GM15510 (cell line): ENCODE measurements around the gene PPP2R3A.

Experiments
- POLR2A ChIP-seq: IDR thresholded peaks from 3 replicates; pipeline ENCODE4 v1.6.1; 2011; ENCODE audit warnings: borderline replicate concordance; ENCODE audit not compliant: insufficient read length; ENCODE audit errors: extremely low read depth

The PPP2R3A gene

DNA sequence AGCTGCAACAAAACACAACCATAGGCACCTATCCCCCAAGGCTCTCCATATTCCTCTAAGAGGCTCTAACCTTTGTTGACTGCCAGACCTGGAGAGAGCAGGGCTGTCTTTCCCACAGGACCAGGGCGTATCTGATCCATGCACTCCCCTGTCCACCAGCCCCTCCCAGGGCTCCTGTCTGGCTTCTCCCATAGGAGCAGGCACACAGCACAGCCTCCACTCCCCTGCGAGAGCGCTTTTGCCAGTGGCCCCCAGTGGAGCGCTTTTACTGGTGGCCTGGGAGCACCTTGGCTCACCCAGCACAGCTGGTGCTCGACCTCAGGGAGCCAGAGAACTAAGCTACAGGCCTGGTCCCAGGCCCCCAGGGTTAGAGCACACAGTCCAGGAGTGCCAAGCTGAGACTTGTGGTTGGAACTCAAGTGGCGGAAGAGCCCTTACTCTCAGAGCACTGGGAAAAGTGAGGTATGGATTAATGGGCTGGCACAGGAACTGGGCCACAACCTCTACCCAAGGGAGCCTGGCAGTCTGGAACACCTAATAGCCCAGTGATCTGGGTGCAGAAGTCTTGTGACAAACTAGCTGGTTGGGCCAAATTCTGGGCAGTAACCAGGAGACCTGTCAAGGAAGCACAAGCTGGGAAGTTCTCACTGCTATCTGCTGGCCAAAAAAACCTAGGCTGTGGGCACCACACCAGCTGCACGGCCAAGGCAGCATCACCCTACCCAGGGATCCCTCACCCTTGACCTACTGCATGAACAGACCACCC, 79.6 kb downstream of the PPP2R3A start:
- TF ChIP-seq POLR2A: no peak

- no peak for TF ChIP-seq POLR2A
These were observed 82.5 kb downstream of the PPP2R3A start for GRCh38 chr3:136048068-136048467.

DNA sequence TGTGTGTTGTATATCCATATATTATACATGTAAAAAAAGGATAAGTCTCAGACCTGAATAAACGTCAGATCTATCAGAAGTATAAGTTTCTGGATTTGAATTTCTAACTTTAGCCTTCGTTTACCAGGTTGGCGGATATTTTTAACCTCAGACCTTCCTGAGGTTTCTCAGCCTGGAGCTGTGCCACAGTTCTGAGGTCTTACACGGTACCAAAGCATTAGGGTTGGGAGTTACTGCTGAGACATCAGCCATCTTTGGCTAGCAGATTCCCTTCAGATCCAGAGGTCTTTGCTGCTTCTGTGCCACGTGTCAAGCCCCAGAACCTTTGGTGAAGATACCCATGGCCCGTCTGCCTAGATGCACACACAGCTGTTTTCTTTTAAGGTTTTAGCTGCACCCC, 84.7 kb downstream of the PPP2R3A start:
- TF ChIP-seq POLR2A: no peak

DNA sequence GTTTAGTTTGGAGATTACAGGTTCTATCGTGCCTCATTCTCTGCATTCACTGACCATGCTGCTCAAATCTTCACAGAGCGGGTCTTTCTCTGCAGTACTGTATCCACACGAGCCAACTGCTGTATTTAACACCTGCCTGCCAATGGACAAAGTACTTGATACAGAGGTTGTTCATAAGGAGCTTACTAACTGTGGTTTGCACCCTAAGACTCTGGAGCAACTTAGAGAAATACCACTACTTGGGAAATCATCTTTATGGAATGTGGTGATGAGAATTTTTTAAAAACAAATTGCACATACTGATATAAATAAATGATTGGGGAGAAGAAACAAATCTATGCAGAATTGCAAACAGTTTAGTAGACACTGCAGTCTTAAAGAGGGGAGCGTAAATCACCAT, 90.0 kb downstream of the PPP2R3A start:
- no peak for TF ChIP-seq POLR2A

GRCh38 chr3:136067211-136067610, 101.7 kb downstream of the PPP2R3A start:
- TF ChIP-seq POLR2A: no peak

DNA sequence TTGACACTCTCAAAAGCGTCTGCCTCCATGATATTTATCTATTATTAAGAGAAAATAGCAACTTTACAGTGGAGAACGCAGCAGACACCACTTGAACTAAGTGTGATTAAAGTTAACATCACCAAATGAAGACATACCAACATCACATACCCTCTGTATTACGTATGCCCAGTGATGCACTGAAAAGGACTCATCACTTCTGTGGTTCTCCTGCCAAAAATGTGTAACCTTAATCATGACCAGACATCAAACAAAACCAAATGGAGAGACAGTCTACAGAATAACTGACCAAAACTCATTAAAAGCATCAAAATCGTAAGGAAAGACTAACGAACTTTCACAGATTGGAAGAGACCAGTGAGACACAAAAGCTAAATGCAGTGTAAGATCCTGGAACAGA, 103.2 kb downstream of the PPP2R3A start:
- no peak for TF ChIP-seq POLR2A

GRCh38 chr3:136069933-136070332, 104.4 kb downstream of the PPP2R3A start:
- no peak for TF ChIP-seq POLR2A

DNA sequence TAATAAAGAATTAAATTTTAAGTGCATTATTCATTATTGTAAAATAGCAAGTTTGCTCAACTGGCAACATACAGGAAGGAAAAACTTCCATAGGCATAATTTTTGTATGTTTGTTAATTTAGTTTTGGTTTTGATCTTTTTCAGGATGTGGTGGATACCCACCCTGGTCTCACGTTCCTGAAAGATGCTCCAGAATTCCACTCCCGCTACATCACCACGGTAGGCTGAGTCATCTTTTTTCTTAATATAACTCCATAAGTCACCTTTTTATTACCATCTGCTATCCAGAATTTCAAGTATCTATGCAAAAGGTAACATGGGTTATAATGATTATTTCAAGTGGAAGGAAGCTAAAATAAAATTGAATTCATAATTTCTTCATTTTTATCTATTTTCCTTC, 104.8 kb downstream of the PPP2R3A start:
- TF ChIP-seq POLR2A: no peak

DNA sequence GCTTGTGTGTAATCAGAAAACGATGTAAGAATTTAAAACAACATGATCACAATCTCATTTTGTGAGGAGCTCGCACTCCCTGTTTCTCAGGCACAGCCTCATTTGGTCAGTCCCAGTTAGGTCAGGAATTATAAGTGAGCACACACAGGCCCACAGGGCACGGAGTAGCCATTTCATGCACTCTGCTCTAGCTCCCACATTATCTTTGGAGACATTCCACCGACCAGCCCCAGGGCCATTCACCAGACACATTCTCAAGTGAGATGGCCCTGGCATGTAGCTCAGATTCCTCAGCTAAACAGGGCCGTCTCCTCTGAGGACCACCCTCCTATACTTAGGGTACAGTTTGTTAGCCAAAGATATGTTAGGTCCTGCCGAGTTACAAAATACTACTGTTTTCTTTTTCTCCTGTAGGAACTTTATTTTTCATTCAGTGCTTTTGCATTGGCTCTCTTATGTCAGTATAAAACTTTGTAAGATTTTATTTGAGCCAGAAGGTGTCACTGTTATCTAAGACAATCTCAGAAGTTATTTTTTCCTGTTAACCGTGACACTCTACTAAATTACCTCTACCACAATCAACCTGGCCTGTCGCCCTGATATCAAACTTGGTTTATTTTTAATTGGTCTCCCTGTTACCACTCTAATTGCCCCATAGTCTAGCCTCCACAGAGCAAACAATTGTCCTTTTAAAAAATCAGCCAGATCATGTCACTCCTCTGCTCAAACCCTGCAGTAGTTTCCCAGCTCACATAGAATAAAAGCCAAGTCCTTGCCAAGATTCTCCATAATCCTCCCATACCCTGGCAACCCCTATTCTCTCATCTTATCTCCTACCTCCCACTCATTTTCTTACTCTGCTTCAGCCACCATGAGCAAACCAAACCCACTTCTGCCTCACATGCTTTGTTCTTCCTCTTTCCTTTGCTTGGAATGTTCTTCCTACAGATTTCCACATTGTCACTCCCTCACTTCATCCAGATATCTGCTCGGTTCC, 105.7 kb downstream of the PPP2R3A start:
- TF ChIP-seq POLR2A: no peak

- no peak for TF ChIP-seq POLR2A
These were observed 109.1 kb downstream of the PPP2R3A start for GRCh38 chr3:136074546-136075170.

- no peak for TF ChIP-seq POLR2A
These were observed 109.8 kb downstream of the PPP2R3A start for GRCh38 chr3:136075218-136075808.

DNA sequence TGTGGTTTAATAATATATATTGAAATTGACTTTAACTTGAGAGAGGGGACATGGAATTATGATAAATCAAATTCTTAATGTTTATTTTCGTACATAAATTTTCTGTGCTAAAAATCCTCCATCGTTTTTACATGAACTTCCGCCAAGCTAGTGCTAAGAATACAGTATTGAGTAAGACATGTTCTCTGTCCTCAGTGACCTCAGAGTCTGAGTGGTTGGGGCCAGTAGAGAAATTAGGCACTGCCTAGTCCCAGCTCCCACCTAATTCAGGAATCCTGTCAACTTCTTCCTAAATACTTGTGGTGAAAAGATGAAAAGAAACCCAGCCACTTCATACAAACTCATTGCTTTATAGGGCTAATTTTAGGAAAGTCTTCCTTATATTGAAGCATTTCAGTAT, 110.3 kb downstream of the PPP2R3A start:
- no peak for TF ChIP-seq POLR2A

- no peak for TF ChIP-seq POLR2A
These were observed 113.2 kb downstream of the PPP2R3A start for GRCh38 chr3:136078421-136079364.

DNA sequence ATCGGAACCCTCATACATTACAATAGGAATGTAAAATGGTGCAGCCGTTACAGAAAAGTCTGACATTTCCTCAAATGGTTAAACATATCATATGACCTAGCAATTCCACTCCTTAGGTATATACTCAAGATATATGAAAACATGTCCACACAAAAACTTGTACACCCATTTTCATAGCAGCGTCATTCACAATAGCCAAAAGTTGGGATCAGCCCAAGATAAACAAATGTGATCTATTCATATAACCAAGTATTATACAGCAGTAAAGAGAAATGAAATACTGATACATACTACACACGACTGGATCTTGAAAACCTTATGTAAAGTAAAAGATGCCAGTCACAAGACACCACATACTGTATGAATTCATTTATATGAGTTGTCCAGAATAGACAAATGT, 128.2 kb downstream of the PPP2R3A start:
- TF ChIP-seq POLR2A: no peak
